Measurements from ENCODE around the gene PCDHGA6. TPM values are rescaled to one million over a fixed set of nuclear protein-coding genes. Genes with fewer than 3 reads are reported as not detected.
A peak's percentile ranks its signal among the peaks of the same experiment; 100 is the strongest.
"Not testable (repeated sequence)": the region's sequence is repeated elsewhere in the genome, so short reads cannot be mapped to it uniquely, and the experiment has no call there.

PCDHGA6 gene
- total RNA-seq, 1 experiment from 2014 or later = 1.1 TPM

DNA sequence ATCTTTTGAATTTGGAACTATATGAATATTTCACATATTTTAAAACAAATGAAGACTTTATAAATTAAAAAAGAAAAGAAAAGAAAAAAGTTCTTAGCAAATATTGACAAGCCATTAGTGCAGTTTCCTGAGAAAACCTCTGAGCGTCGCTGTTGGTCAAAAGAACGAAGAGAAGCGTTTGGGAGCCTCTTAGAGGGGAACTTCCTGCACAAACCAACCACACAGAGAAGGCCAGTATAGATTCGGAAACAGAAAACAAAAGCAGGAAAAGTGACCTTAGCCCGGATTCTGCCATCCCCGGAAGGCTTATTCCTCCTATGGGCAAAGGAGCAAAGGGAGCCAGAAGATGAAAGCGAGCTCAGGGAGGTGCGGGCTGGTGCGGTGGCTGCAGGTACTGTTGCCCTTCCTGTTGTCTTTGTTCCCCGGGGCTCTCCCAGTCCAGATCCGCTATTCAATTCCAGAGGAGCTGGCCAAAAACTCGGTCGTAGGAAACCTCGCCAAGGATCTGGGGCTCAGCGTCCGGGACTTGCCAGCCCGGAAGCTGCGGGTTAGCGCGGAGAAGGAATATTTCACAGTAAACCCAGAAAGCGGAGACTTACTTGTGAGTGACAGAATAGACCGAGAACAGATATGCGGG is 13.8 kb upstream of the PCDHGA6 start, which contains the start of gene PCDHGB2:
PCDHGB2 (plus strand) TSS at position 205 of the 637 bp plus-strand sequence; CDS start at position 347, 142 bp downstream.
- peak; percentile 56 for DNase-seq (ENCODE audit: extremely low read depth, low read depth)

DNA sequence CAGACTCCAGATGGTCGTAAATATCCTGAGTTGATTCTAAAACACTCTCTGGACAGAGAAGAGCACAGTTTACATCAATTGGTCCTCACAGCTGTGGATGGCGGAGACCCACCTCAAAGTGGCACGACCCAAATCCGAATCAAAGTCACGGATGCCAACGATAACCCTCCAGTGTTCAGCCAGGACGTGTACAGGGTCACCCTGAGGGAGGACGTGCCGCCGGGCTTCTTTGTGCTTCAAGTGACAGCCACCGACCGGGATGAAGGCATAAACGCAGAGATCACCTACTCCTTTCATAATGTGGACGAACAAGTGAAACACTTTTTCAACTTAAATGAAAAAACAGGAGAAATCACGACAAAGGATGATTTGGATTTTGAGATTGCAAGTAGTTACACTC is 13.0 kb upstream of the PCDHGA6 start:
- no peak for DNase-seq (ENCODE audit: extremely low read depth, low read depth)

DNA sequence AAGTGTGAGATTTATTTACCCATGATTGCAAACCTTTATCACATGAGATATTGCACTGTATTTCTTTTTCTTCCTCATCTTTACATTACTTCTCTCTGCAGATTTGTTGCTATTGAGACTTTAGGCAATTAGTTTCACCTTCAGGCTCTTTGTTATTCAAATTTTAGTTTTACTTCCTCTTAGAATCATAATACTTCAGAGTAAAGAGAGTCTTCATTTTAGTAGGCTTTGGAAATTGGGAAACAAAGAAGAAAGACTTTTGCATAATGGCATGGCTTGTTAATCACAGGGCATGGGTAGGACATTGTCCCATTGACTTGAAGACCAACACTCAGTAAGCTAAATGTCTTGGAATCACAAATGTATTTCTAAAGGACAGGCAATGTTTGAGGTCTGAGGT is 11.0 kb upstream of the PCDHGA6 start:
- no peak for DNase-seq (ENCODE audit: extremely low read depth, low read depth)

DNA sequence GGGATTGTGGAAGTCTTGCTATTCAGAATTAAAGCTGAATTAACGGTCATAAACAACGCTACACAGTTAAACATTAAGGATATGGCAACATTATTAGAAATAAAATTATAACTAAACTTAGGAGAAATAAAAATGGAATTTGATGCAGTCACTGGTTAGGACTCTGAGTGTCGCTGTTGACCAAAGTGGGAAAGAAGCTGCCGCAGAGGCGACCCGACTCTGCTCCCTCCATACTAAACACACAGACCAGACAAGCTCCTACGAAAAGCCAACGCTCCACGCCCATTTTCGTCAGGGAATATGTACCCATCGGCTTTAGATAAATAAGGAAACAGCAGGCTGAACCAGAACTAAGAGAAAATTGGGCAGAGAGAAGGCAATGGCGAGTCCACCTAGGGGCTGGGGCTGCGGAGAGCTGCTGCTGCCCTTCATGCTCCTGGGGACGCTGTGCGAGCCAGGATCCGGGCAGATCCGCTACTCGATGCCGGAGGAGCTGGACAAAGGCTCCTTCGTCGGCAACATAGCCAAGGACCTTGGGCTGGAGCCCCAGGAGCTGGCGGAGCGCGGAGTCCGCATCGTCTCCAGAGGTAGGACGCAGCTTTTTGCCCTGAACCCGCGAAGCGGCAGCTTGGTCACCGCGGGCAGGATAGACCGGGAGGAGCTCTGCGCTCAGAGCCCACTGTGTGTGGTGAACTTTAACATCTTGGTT is 9.6 kb upstream of the PCDHGA6 start, which contains the start of gene PCDHGA5:
PCDHGA5 (plus strand) TSS at position 211 of the 709 bp plus-strand sequence; CDS start at position 380, 169 bp downstream.
- no peak for DNase-seq (ENCODE audit: extremely low read depth, low read depth)

DNA sequence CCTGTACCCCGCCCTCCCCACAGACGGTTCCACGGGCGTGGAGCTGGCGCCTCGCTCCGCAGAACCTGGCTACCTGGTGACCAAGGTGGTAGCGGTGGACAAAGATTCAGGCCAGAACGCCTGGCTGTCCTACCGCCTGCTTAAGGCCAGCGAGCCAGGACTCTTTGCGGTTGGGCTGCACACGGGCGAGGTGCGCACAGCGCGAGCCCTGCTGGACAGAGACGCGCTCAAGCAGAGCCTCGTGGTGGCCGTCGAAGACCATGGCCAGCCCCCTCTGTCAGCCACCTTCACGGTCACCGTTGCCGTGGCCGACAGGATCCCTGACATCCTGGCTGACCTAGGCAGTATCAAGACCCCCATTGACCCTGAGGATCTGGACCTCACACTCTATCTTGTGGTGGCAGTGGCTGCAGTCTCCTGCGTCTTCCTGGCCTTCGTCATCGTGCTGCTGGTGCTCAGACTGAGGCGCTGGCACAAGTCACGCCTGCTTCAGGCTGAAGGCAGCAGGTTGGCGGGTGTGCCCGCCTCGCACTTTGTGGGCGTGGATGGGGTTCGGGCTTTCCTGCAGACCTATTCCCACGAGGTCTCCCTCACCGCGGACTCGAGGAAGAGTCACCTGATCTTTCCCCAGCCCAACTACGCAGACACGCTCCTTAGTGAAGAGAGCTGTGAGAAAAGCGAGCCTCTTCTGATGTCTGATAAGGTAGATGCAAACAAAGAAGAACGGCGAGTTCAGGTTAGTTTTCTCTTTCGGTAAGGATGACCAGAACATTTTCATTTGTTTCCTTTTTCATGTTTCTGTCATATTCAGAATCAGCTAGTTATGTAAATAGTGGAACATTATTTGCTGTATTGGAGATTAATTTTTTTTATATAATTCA is 7.4 kb upstream of the PCDHGA6 start:
- no peak for DNase-seq (ENCODE audit: extremely low read depth, low read depth)

DNA sequence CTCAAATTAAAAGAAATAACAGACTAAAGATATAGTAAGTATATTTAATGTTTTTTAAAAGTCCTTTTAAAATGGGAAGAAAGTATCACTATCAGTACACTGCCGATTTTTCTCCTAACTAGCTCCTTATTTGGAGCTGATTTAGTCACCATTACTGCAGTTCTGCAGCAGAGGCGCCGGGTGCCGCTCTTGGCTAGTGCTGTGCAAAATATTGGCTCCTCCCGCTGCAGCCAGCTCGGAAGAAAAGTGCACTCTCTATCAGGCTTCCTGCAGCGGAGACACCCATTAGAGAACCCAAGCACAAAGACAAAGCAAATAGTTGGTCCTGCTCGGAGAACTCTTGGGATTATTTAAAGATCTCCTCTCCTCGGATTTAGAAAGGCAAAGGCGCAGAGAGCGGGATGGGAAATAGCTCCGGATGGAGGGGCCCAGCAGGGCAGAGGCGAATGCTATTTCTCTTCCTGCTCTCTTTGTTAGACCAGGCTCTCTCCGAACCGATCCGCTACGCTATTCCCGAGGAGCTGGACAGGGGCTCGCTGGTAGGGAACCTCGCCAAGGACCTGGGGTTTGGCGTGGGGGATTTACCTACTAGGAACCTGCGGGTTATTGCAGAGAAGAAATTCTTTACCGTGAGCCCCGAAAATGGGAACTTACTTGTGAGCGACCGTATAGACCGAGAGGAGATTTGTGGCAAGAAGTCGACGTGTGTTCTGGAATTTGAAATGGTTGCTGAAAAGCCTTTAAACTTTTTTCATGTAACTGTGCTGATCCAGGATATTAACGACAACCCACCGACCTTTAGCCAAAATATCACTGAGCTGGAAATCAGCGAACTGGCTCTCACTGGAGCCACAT is 3.5 kb upstream of the PCDHGA6 start, which contains the start of gene PCDHGB3:
PCDHGB3 (plus strand) TSS at position 249 of the 855 bp plus-strand sequence; CDS start at position 402, 153 bp downstream.
- no peak for DNase-seq (ENCODE audit: extremely low read depth, low read depth)

DNA sequence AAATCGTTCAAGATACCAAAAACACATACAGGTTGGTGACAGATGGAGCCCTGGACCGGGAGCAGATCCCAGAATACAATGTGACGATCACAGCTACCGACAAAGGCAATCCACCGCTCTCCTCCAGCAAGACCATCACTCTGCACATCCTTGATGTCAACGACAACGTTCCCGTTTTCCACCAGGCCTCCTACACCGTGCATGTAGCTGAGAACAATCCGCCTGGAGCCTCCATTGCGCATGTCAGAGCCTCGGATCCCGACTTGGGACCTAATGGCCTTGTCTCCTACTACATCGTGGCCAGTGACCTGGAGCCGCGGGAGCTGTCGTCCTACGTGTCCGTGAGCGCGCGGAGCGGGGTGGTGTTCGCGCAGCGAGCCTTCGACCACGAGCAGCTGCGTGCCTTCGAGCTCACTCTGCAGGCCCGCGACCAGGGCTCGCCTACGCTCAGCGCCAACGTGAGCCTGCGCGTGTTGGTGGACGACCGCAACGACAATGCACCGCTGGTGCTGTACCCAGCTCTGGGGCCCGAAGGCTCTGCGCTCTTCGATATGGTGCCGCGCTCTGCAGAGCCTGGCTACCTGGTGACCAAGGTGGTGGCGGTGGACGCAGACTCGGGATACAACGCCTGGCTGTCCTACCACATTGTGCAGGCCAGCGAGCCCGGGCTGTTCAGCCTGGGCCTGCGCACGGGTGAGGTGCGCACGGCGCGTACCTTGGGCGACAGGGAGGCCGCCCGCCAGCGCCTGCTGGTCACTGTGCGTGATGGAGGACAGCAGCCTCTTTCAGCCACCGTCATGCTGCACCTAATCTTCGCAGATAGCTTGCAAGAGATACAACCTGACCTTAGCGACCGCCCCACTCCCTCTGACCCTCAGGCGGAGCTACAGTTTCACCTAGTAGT is 1.9 kb upstream of the PCDHGA6 start:
- no peak for DNase-seq (ENCODE audit: extremely low read depth, low read depth)

DNA sequence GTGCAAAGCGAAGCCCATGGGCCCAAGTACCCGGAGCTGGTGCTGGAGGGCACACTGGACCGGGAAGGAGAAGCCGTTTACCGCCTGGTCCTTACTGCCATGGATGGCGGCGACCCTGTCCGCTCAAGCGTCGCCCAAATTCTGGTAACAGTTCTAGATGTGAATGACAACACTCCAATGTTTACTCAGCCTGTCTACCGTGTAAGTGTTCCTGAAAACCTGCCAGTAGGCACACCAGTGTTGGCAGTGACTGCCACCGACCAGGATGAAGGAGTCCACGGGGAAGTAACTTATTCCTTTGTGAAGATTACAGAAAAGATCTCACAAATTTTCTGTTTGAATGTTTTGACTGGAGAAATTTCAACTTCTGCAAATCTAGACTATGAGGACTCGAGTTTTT is 936 bp downstream of the PCDHGA6 start:
- no peak for DNase-seq (ENCODE audit: extremely low read depth, low read depth)

DNA sequence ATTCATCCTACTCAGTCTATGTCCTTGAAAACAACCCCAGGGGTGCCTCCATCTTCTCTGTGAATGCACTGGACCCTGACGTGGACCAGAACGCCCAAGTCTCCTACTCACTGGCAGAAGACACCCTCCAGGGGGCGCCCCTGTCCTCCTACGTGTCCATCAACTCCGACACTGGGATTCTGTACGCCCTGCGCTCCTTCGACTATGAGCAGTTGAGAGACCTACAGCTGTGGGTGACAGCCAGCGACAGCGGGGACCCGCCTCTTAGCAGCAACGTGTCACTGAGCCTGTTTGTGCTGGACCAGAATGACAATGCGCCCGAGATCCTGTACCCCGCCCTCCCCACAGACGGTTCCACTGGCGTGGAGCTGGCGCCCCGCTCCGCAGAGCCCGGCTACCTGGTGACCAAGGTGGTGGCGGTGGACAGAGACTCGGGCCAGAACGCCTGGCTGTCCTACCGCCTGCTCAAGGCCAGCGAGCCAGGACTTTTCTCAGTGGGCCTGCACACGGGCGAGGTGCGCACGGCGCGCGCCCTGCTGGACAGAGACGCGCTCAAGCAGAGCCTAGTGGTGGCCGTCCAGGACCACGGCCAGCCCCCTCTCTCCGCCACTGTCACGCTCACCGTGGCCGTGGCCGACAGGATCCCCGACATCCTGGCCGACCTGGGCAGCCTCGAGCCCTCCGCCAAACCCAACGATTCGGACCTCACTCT is 1.9 kb downstream of the PCDHGA6 start:
- not testable (repeated sequence) for DNase-seq (ENCODE audit: extremely low read depth, low read depth)

DNA sequence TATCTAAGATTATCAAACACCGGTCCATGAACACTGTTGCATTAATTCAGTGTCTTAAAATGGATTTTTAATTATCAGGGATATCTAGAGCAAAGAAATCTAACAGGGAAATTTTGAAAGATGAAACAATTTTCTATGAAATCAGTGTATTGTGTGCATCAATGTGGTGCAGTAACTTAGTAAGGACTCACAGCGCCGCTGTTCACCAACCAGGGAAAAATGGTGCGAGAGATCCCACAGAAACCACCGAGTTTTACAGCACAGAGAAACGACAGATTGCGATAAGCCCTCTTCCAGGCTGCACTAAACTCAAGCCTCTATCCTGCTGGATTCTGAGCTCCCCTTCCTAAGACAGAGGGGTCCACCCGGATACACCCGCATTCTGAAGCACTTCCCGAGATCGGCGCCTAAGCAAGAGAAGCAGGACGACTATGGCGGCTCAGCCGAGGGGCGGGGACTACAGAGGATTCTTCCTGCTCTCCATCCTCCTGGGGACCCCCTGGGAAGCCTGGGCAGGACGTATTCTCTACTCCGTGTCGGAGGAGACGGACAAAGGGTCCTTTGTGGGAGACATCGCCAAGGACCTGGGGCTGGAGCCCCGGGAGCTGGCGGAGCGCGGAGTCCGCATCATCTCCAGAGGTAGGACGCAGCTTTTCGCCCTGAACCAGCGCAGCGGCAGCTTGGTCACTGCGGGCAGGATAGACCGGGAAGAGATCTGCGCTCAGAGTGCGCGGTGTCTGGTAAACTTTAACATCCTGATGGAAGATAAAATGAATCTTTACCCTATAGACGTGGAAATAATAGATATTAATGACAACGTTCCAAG is 9.0 kb downstream of the PCDHGA6 start, which contains the start of gene PCDHGA7:
PCDHGA7 (plus strand) TSS at position 274 of the 826 bp plus-strand sequence; CDS start at position 432, 158 bp downstream.
- DNase-seq (ENCODE audit: extremely low read depth, low read depth) = no peak

DNA sequence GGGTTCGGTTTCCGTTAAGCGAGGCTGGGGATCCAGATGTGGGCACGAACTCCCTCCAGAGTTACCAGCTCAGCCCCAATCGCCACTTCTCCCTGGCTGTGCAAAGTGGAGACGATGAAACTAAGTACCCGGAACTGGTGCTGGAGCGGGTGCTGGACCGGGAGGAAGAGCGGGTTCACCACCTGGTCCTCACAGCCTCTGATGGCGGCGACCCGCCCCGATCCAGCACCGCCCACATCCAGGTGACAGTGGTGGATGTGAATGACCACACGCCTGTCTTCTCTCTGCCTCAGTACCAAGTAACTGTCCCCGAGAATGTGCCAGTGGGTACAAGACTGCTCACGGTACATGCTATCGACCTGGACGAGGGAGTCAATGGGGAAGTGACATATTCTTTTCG is 9.7 kb downstream of the PCDHGA6 start:
- no peak for DNase-seq (ENCODE audit: extremely low read depth, low read depth)

DNA sequence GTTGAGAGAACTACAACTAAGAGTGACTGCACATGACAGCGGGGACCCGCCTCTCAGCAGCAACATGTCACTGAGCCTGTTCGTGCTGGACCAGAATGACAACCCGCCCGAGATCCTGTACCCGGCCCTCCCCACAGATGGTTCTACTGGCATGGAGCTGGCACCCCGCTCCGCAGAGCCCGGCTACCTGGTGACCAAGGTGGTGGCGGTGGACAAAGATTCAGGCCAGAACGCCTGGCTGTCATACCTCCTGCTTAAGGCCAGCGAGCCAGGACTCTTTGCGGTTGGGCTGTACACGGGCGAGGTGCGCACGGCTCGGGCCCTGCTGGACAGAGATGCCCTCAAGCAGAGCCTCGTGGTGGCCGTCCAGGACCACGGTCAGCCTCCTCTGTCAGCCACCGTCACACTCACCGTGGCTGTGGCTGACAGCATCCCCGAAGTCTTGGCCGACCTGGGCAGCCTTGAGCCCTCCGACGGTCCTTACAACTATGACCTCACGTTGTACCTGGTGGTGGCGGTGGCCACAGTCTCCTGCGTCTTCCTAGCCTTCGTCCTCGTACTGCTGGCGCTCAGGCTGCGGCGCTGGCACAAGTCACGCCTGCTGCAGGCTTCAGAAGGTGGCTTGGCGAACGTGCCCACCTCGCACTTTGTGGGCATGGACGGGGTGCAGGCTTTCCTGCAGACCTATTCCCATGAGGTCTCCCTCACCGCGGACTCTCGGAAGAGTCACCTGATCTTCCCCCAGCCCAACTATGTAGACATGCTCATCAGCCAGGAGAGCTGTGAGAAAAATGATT is 11.0 kb downstream of the PCDHGA6 start:
- DNase-seq (ENCODE audit: extremely low read depth, low read depth) = no peak

DNA sequence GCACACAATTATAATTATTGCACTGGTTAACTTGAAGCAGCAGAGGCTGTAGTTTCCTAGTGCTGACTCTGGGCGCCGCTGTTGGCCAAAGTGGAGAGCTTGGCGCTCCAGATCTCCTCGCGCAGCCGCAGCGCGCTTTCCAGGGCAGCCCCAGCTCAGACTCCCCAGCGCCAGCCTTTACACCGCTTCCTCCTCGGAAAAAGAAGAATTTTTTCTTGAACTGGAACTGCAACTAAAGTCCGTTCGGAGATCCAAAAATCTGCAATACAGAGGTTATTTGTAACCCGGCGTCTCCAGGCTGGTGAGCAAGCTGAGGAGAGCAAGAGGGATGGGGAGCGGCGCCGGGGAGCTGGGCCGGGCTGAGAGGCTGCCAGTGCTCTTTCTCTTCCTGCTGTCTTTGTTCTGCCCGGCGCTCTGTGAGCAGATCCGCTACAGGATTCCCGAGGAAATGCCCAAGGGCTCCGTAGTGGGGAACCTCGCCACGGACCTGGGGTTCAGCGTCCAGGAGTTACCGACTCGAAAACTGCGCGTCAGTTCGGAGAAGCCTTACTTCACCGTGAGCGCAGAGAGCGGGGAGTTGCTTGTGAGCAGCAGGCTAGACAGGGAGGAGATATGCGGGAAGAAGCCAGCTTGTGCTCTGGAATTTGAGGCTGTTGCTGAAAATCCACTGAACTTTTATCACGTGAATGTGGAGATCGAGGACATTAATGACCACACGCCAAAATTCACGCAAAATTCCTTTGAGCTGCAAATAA is 14.0 kb downstream of the PCDHGA6 start, which contains the start of gene PCDHGB4:
PCDHGB4 (plus strand) TSS at position 142 of the 755 bp plus-strand sequence; CDS start at position 329, 187 bp downstream.
- peak; percentile 36 for DNase-seq (ENCODE audit: extremely low read depth, low read depth)

DNA sequence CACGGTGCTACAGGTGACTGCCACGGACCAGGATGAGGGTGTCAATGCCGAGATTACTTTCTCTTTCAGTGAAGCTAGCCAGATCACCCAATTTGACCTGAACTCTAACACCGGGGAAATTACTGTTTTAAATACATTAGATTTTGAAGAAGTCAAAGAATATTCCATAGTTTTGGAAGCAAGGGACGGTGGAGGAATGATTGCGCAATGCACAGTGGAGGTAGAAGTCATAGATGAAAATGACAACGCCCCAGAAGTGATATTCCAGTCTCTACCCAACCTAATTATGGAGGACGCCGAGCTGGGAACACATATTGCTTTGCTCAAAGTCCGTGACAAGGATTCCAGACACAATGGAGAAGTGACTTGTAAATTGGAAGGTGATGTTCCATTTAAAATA is 15.0 kb downstream of the PCDHGA6 start:
- no peak for DNase-seq (ENCODE audit: extremely low read depth, low read depth)

DNA sequence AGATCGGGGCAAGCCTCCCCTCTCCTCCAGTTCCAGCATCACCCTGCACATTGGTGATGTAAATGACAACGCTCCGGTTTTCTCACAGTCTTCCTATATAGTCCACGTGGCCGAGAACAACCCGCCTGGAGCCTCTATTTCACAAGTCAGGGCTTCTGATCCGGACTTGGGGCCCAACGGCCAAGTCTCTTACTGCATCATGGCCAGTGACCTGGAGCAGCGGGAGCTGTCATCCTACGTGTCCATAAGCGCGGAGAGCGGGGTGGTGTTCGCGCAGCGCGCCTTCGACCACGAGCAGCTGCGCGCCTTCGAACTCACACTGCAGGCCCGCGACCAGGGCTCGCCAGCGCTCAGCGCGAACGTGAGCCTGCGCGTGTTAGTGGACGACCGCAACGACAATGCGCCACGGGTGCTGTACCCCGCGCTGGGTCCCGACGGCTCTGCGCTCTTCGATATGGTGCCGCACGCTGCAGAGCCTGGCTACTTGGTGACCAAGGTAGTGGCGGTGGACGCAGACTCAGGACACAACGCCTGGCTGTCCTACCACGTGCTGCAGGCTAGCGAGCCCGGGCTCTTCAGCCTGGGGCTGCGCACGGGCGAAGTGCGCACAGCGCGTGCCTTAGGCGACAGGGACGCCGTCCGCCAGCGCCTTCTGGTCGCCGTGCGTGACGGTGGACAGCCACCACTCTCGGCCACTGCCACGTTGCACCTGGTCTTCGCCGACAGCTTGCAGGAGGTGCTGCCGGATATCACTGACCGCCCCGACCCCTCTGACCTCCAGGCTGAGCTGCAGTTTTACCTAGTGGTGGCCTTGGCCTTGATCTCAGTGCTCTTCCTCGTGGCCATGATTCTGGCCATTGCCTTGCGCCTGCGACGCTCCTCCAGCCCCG is 15.7 kb downstream of the PCDHGA6 start:
- no peak for DNase-seq (ENCODE audit: extremely low read depth, low read depth)
